IPS-15b (cell line): ENCODE data around the gene MSI2.

Experiments
- H3K27me3 ChIP-seq: one replicate; pipeline ENCODE4 v1.6.1; 2013; ENCODE audit warnings: low read length; ENCODE audit not compliant: control insufficient read depth, insufficient read depth
- H3K36me3 ChIP-seq: one replicate; pipeline ENCODE4 v1.6.1; 2013; ENCODE audit warnings: low read length; ENCODE audit not compliant: control insufficient read depth, insufficient read depth
- H3K4me1 ChIP-seq: one replicate; pipeline ENCODE4 v1.6.1; 2013; ENCODE audit warnings: mild to moderate bottlenecking, low read length; ENCODE audit not compliant: control insufficient read depth, insufficient read depth
- H3K4me3 ChIP-seq: one replicate; pipeline ENCODE4 v1.5.1; 2013; ENCODE audit warnings: low read depth, low read length
- H3K9ac ChIP-seq: one replicate; pipeline ENCODE4 v1.6.1; 2013; ENCODE audit warnings: low read depth, mild to moderate bottlenecking, low read length
- H3K9me3 ChIP-seq: one replicate; pipeline ENCODE4 v1.6.1; 2013; ENCODE audit warnings: mild to moderate bottlenecking, low read length; ENCODE audit not compliant: control insufficient read depth, insufficient read depth

Gene MSI2

GRCh38 chr17:57485916-57486881, 229.9 kb downstream of the MSI2 start:
- H3K4me3 ChIP-seq: no peak overlapping the region
- no peaks in the 10 kb centered on the region for H3K27me3 ChIP-seq
- no peak overlapping the region for H3K9ac ChIP-seq
- no peaks in the 10 kb centered on the region for H3K9me3 ChIP-seq
- no peaks in the 10 kb centered on the region for H3K36me3 ChIP-seq
- no peaks in the 10 kb centered on the region for H3K4me1 ChIP-seq

- H3K36me3 ChIP-seq: no peaks in the 10 kb centered on the region
- H3K4me1 ChIP-seq: no peaks in the 10 kb centered on the region
- no peak overlapping the region for H3K9ac ChIP-seq
- no peaks in the 10 kb centered on the region for H3K27me3 ChIP-seq
- H3K9me3 ChIP-seq: no peaks in the 10 kb centered on the region
- H3K4me3 ChIP-seq: no peak overlapping the region
Observed at GRCh38 chr17:57486882-57487301, 230.6 kb downstream of the MSI2 start.

DNA sequence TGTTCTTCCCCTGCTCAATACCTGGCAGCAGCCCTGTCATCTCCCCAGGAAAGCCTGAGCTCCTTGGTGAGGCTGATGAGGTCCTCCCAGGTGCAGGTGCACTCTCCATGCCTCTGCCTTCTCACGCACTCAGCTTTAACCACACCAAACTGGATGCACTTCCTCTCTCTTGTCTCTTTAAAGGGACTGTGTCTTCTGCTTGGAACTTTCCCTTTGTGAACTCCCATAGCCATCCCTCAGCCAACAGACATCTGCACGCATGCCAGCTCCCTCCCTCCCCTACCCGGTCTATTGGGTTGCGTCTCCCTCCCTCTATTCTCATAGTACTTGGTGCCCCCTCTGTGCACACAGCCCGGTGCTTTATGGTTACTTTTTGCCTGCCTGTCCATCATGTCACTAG, 231.2 kb downstream of the MSI2 start:
- Histone ChIP-seq H3K9me3 (no peaks in the 10 kb centered on the region), H3K4me1 (no peaks in the 10 kb centered on the region), H3K27me3 (no peaks in the 10 kb centered on the region), H3K4me3 (no peak overlapping the region), H3K9ac (no peak overlapping the region), H3K36me3 (no peaks in the 10 kb centered on the region)

- Histone ChIP-seq H3K4me1 (no peaks in the 10 kb centered on the region), H3K27me3 (no peaks in the 10 kb centered on the region), H3K4me3 (no peak overlapping the region), H3K36me3 (no peaks in the 10 kb centered on the region), H3K9me3 (no peaks in the 10 kb centered on the region), H3K9ac (no peak overlapping the region)
Observed at GRCh38 chr17:57488856-57489255, 232.5 kb downstream of the MSI2 start.

DNA sequence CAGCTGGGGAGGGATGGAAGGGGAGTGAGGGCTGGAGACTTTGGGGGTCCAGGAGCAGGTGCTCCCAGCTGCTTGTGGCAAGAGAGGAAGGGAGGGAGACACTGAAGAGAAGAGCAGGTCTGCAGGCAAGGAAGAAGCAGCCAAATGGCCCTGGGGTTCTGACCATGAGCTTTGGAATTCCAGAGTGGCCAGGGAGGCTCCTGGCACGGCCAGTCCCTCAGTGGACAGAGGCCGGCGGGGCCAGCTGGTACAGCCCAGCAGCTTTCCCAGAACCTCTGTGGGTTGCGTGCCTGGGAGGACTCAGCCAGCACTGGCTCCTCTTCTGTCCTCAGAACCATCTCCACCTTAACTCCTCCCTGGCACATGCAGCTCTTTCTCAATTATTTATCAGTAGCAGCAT, 233.0 kb downstream of the MSI2 start:
- Histone ChIP-seq H3K4me3 (no peak overlapping the region), H3K27me3 (no peaks in the 10 kb centered on the region), H3K36me3 (no peaks in the 10 kb centered on the region), H3K9me3 (no peaks in the 10 kb centered on the region), H3K9ac (no peak overlapping the region), H3K4me1 (no peaks in the 10 kb centered on the region)

DNA sequence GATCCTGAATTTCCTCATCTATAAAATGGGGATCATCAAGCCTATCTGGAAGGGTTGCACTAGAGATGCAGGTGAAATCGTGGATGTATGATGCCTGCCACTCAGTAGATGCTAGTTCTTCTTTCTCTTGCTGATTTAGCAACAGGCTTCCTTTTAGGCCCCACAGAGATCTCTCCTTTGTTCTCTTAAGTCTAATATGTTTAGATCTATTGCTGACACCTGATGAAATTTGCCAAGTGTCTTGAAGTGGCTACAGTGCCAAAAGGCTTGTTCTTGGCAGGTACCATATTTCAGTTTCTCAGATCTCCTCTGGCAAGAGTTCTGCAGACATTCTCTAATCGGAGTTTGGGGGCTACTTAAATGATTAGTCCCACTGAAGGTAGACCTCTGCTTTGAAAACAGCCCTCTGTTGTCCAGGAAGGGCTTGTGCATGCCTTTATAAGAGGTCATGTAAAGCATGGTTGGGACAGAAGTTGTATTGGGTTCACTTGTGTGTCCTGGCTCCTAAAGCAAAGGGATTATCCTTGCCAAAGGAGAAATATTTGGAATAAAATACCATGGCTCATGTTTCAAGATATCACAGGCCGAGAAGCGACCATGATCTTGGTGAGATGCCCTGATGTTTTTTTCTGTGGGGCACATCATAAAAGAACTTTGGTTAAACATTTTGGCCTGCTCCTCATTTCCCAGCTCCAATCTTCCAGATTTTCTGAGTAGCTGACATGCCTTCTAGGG, 234.0 kb downstream of the MSI2 start:
- H3K36me3 ChIP-seq: no peaks in the 10 kb centered on the region
- H3K4me1 ChIP-seq: no peaks in the 10 kb centered on the region
- H3K27me3 ChIP-seq: no peaks in the 10 kb centered on the region
- no peaks in the 10 kb centered on the region for H3K9me3 ChIP-seq
- no peak overlapping the region for H3K4me3 ChIP-seq
- H3K9ac ChIP-seq: no peak overlapping the region

GRCh38 chr17:57490890-57491289, 234.6 kb downstream of the MSI2 start:
- Histone ChIP-seq H3K27me3 (no peaks in the 10 kb centered on the region), H3K4me1 (no peaks in the 10 kb centered on the region)

DNA sequence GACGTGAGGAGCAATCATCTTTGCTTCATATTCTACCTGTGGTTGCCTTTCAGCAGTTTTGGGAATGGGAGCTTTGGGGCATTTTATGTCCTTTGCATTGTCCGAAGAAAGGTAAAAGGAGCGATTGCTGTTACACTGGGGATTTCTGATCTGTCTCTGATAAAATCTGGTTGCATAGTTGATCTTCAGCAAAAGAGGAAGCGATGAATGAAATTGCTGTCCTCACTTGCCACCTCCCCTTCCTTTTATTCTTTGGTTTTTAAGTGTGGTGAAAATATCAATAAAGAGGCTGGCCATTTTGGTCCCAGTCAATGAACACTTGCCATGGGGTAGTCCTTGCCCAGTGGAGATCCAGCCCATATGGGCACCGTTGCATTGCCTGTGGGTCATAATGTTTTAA, 236.8 kb downstream of the MSI2 start:
- Histone ChIP-seq H3K9ac (no peak overlapping the region), H3K36me3 (no peaks in the 10 kb centered on the region), H3K4me3 (no peak overlapping the region), H3K4me1 (no peaks in the 10 kb centered on the region), H3K27me3 (no peaks in the 10 kb centered on the region), H3K9me3 (no peaks in the 10 kb centered on the region)

More at GRCh38 chr17:57490890-57491289, 234.6 kb downstream of the MSI2 start:
- H3K36me3 ChIP-seq: no peaks in the 10 kb centered on the region
- no peak overlapping the region for H3K9ac ChIP-seq
- H3K9me3 ChIP-seq: no peaks in the 10 kb centered on the region
- no peak overlapping the region for H3K4me3 ChIP-seq

GRCh38 chr17:57493625-57494024, 237.3 kb downstream of the MSI2 start:
- Histone ChIP-seq H3K4me1 (no peaks in the 10 kb centered on the region), H3K9me3 (no peaks in the 10 kb centered on the region), H3K36me3 (no peaks in the 10 kb centered on the region), H3K4me3 (no peak overlapping the region), H3K9ac (no peak overlapping the region), H3K27me3 (no peaks in the 10 kb centered on the region)

DNA sequence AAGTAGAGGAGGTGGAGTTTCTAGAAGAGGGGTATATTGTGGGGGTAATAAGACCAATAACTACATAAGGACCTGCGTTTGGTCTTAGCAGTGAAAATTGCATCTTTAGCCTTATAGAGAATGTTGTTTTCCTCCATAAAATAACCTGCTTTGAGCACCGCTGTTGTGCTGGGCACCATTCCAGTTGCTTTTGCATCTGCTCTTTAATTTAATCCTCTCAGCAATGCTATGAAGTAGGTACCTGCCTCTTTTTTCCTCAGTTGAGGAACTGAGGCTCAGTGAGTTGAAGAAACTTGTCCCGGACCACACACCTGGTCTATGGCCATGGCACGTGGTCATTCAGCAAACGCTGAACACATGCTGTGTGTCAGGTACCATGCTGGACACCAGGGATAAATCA, 238.1 kb downstream of the MSI2 start:
- Histone ChIP-seq H3K4me1 (no peaks in the 10 kb centered on the region), H3K9ac (no peak overlapping the region), H3K36me3 (no peaks in the 10 kb centered on the region), H3K9me3 (no peaks in the 10 kb centered on the region), H3K4me3 (no peak overlapping the region), H3K27me3 (no peaks in the 10 kb centered on the region)

GRCh38 chr17:57495771-57496170, 239.4 kb downstream of the MSI2 start:
- Histone ChIP-seq H3K27me3 (no peaks in the 10 kb centered on the region), H3K4me1 (no peaks in the 10 kb centered on the region), H3K4me3 (no peak overlapping the region), H3K36me3 (no peaks in the 10 kb centered on the region), H3K9ac (no peak overlapping the region), H3K9me3 (no peaks in the 10 kb centered on the region)

DNA sequence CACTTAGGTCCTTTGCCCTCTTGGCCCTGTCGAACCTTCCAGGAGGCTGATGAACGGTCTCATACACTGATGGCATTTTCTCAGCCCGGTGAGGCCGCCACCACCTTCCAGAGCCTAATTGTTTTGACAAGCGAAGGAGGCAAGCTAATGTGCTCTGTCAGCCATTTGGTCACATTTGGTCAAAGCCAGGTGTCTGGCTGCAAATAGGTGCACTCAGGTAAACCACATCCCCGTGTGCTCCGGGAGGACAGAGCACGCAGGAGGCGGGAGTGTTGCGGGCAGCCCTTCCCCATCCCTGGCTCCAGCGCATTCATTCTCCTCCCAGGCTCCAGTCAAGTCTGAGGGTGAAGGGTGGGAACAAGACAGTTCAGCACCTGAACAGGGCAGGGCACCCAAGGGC, 240.1 kb downstream of the MSI2 start:
- Histone ChIP-seq H3K4me1 (no peaks in the 10 kb centered on the region), H3K36me3 (no peaks in the 10 kb centered on the region), H3K27me3 (no peaks in the 10 kb centered on the region), H3K4me3 (no peak overlapping the region), H3K9ac (no peak overlapping the region), H3K9me3 (no peaks in the 10 kb centered on the region)
